Cerebellar nuclear complex (tissue), 1 donor: ENCODE data around the gene BORCS6.
A peak's percentile ranks its signal among the peaks of the same experiment; 100 is the strongest.
"Not testable (repeated sequence)": the region's sequence is repeated elsewhere in the genome, so short reads cannot be mapped to it uniquely, and the experiment has no call there.

Source experiments
- DNase-seq, 2 experiments: peaks; one replicate each; lab custom pipeline; 2025; lab: John Stamatoyannopoulos, UW

The BORCS6 gene

GRCh38 chr17:8189711-8190477 lies at the start of gene BORCS6:
BORCS6 (minus strand) TSS chr17:8190180; CDS start chr17:8190140, 40 bp downstream.
- peak; percentile 97 to 99 for DNase-seq

- no peak for DNase-seq
Measured at GRCh38 chr17:8237886-8238285, 47.9 kb upstream of the BORCS6 start.

- no peak for DNase-seq
Measured at GRCh38 chr17:8237175-8237574, 47.2 kb upstream of the BORCS6 start.

- DNase-seq = no peak
Measured at GRCh38 chr17:8235676-8236075, 45.7 kb upstream of the BORCS6 start.

- DNase-seq = no peak
Measured at GRCh38 chr17:8234361-8235270, 44.6 kb upstream of the BORCS6 start.

GRCh38 chr17:8231701-8232100 lies 41.7 kb upstream of the BORCS6 start:
- no peak for DNase-seq

- no peak for DNase-seq
Measured at GRCh38 chr17:8227238-8227581, 37.2 kb upstream of the BORCS6 start.

GRCh38 chr17:8226536-8227237 lies 36.7 kb upstream of the BORCS6 start:
- peak in 1 of 2 experiments; percentile 56 for DNase-seq

- no peak for DNase-seq
Measured at GRCh38 chr17:8225813-8226535, 36.0 kb upstream of the BORCS6 start.

- no peak for DNase-seq
Measured at GRCh38 chr17:8224891-8225812, 35.2 kb upstream of the BORCS6 start.

- peak in 1 of 2 experiments; percentile 20 for DNase-seq
Measured at GRCh38 chr17:8223356-8224126, 33.6 kb upstream of the BORCS6 start.

GRCh38 chr17:8222630-8223355 lies 32.8 kb upstream of the BORCS6 start:
- DNase-seq = peak; percentile 78 to 86

GRCh38 chr17:8222380-8222629 lies 32.3 kb upstream of the BORCS6 start:
- DNase-seq = no peak

- peak; percentile 46 to 81 for DNase-seq
Measured at GRCh38 chr17:8221663-8222379, 31.8 kb upstream of the BORCS6 start.

GRCh38 chr17:8220783-8221662 lies 31.0 kb upstream of the BORCS6 start:
- DNase-seq = peak; percentile 9 to 72

GRCh38 chr17:8214000-8214399 lies 24.0 kb upstream of the BORCS6 start:
- DNase-seq = not testable (repeated sequence)

- DNase-seq = no peak
Measured at GRCh38 chr17:8212312-8213180, 22.6 kb upstream of the BORCS6 start.
